Fibroblast of lung (primary cell): ENCODE data around the gene PTPRM. TPM values are rescaled to one million over a fixed set of nuclear protein-coding genes. Genes with fewer than 3 reads are reported as not detected.

Experiments used
- DNase-seq, 2 donors: peaks; one replicate each; pipeline versions ENCODE4 v3.0.0 to v3.0.0-alpha.2; 2010; ENCODE audit warnings: low read depth in 2 of 2
- H2AFZ ChIP-seq: 2 replicates; pipeline ENCODE4 v1.5.1; 2012; ENCODE audit warnings: low read length, control low read depth, inconsistent platforms
- H3K27ac ChIP-seq: 2 replicates; pipeline ENCODE4 v1.5.1; 2011; ENCODE audit warnings: low read length, control low read depth; ENCODE audit not compliant: insufficient read depth
- H3K27me3 ChIP-seq: 2 replicates; pipeline ENCODE4 v1.5.1; 2011; ENCODE audit warnings: mild to moderate bottlenecking, low read length; ENCODE audit not compliant: control insufficient read depth, insufficient read depth
- H3K36me3 ChIP-seq: 2 replicates; pipeline ENCODE4 v1.5.1; 2011; ENCODE audit warnings: low read length; ENCODE audit not compliant: control insufficient read depth, insufficient read depth
- H3K4me1 ChIP-seq: 2 replicates; pipeline ENCODE4 v1.5.1; 2011; ENCODE audit warnings: low read length; ENCODE audit not compliant: control insufficient read depth, insufficient read depth; ENCODE audit errors: extremely low read depth
- H3K4me2 ChIP-seq: 2 replicates; pipeline ENCODE4 v1.5.1; 2011; ENCODE audit warnings: low read length, control low read depth; ENCODE audit not compliant: insufficient read depth; ENCODE audit errors: extremely low read depth
- H3K4me3 ChIP-seq, 4 experiments: fragments of 200-600 bp in 1 of 4; sonication (generic) in 1 of 4; replicated peaks in 1 of 4; 2 replicates each; pipeline ENCODE4 v1.5.1; 2011 to 2016; ENCODE audit warnings: low read length in 4 of 4, low read depth in 3 of 4, mild to moderate bottlenecking in 3 of 4, control low read depth in 2 of 4, inconsistent platforms in 1 of 4, mixed read lengths in 1 of 4; ENCODE audit not compliant: insufficient read depth in 1 of 4; ENCODE audit errors: control extremely low read depth in 1 of 4
- H3K79me2 ChIP-seq: 2 replicates; pipeline ENCODE4 v1.5.1; 2012; ENCODE audit warnings: mild to moderate bottlenecking, low read length, inconsistent platforms; ENCODE audit not compliant: control insufficient read depth, insufficient read depth
- H3K9ac ChIP-seq: 2 replicates; pipeline ENCODE4 v1.5.1; 2011; ENCODE audit warnings: mild to moderate bottlenecking, low read length, control low read depth; ENCODE audit not compliant: insufficient read depth
- H3K9me3 ChIP-seq: 2 replicates; pipeline ENCODE4 v1.5.1; 2012; ENCODE audit warnings: low read depth, low read length; ENCODE audit not compliant: control insufficient read depth, insufficient read depth
- H4K20me1 ChIP-seq: 2 replicates; pipeline ENCODE4 v1.5.1; 2011; ENCODE audit warnings: low read length; ENCODE audit not compliant: control insufficient read depth, insufficient read depth; ENCODE audit errors: extremely low read depth
- CTCF ChIP-seq, 2 donors: IDR thresholded peaks in 1 of 2; conservative IDR thresholded peaks in 1 of 2; 1 replicate in 1 of 2; 2 replicates in 1 of 2; pipeline ENCODE4 v1.5.1; 2011 to 2012; ENCODE audit warnings: low read length in 2 of 2, control low read depth in 1 of 2, inconsistent platforms in 1 of 2, low read depth in 1 of 2, mild to moderate bottlenecking in 1 of 2
- EZH2 ChIP-seq: IDR thresholded peaks from 2 replicates; pipeline ENCODE4 v1.5.1; 2012; ENCODE audit warnings: low read length, control low read depth, mild to moderate bottlenecking; ENCODE audit errors: missing control alignments
- polyA plus RNA-seq, 2 donors: library from polyadenylated mRNA; depleted of rRNA in 1 of 2; stranded (reverse) in 1 of 2; unstranded in 1 of 2; fragments of >200 nt; gene quantifications; 2 replicates each; pipeline ENCODE4 v1.2.1, GENCODE V29; 2011 to 2012; ENCODE audit warnings: missing spikeins in 1 of 2
- total RNA-seq: library from RNA; depleted of rRNA; stranded (reverse); fragments of >200 nt; gene quantifications from 2 replicates; pipeline ENCODE4 v1.2.1, GENCODE V29; 2014

Gene PTPRM
- total and polyA plus RNA-seq, 2 donors (not counting 1 experiment from before 2014, with no cell fraction given): 86.6 to 87.0 TPM

DNA sequence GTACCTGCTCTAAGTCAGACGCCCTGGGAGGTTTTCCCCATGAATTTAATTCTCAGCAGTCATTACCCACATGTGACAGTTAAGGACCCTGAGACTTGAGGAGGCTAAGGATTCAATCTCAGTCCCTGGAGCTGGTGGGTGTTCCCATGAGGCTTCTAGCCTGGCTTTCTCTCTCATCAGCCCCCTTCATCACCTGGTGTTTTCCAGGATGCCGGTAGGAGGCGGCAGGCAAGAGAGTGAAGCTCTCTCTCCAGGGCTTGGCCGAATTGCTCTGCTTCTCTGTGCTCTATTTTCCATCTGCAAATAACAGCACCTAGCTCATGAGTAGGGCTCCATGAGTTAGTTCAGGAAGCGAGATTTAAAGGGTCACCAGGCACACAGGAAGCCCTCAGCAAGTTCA lies 241.9 kb downstream of the PTPRM start:
- Histone ChIP-seq H3K27ac (no peak overlapping the region), H3K4me1 (peaks cover 8% of the 10 kb centered on the region), H3K9me3 (no peaks in the 10 kb centered on the region), H3K79me2 (no peaks in the 10 kb centered on the region), H3K27me3 (no peaks in the 10 kb centered on the region), H2AFZ (no peak overlapping the region), H4K20me1 (no peaks in the 10 kb centered on the region), H3K9ac (no peak overlapping the region), H3K36me3 (no peaks in the 10 kb centered on the region), H3K4me2 (no peak overlapping the region), H3K4me3 (no peak overlapping the region)
- DNase-seq: no peak
- TF ChIP-seq CTCF (conservative IDR thresholded peaks at IDR 0.05 in 1 of 2, IDR thresholded peaks at IDR 0.05 in 1 of 2; ENCODE audit: low read depth in 1 of 2, low read length in 2 of 2): no peak
- no peak for TF ChIP-seq EZH2

DNA sequence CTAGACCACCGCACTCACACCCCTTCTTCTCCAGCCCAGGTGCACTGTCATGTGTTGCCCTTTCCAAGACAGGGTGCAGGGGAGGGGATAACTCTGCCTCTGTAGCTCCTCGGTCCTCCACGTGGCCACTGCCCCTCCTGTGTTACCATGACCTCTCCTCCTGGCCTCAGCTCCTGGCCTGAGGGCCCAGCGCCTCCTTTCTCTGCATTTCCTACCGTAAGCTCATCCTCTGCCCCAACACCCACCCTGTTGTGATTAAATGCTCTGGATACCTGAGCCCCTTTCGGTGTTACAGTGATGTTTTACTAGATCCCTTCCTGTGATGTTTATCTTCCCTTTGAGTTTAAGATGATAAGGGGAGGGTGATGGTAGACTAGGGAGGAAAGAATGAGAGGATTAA lies 242.3 kb downstream of the PTPRM start:
- Histone ChIP-seq H3K79me2 (no peaks in the 10 kb centered on the region), H3K4me2 (no peak overlapping the region), H2AFZ (no peak overlapping the region), H3K4me3 (no peak overlapping the region), H4K20me1 (no peaks in the 10 kb centered on the region), H3K27me3 (no peaks in the 10 kb centered on the region), H3K27ac (no peak overlapping the region), H3K4me1 (peaks cover 8% of the 10 kb centered on the region), H3K36me3 (no peaks in the 10 kb centered on the region), H3K9ac (no peak overlapping the region), H3K9me3 (no peaks in the 10 kb centered on the region)
- DNase-seq: no peak
- TF ChIP-seq EZH2: no peak

- no peaks in the 10 kb centered on the region for H3K36me3 ChIP-seq
- TF ChIP-seq EZH2: no peak
- no peak for TF ChIP-seq CTCF (conservative IDR thresholded peaks at IDR 0.05 in 1 of 2, IDR thresholded peaks at IDR 0.05 in 1 of 2; ENCODE audit: low read depth in 1 of 2, low read length in 2 of 2)
- peaks cover 8% of the 10 kb centered on the region for H3K4me1 ChIP-seq
- H2AFZ ChIP-seq: no peak overlapping the region
- no peaks in the 10 kb centered on the region for H3K9me3 ChIP-seq
- H3K9ac ChIP-seq: no peak overlapping the region
- no peaks in the 10 kb centered on the region for H3K79me2 ChIP-seq
- H3K27me3 ChIP-seq: no peaks in the 10 kb centered on the region
- no peak for DNase-seq
- H3K4me3 ChIP-seq: no peak overlapping the region
- H3K4me2 ChIP-seq: no peak overlapping the region
- H4K20me1 ChIP-seq: no peaks in the 10 kb centered on the region
- no peak overlapping the region for H3K27ac ChIP-seq
These were observed 242.9 kb downstream of the PTPRM start for GRCh38 chr18:7809978-7810377.
